CD4-positive, alpha-beta memory T cell (primary cell): ENCODE results near the gene FGF19. TPM values are rescaled to one million over a fixed set of nuclear protein-coding genes. Genes with fewer than 3 reads are reported as not detected.

Experiments used
- CTCF ChIA-PET: fragments of 350-600 bp; sonication (Branson Sonifier 250); formaldehyde crosslinking; loops from one replicate; lab custom pipeline; 2021; ENCODE audit warnings: inconsistent platforms; ENCODE audit not compliant: partially characterized antibody; lab: Charles Lee
- POLR2A ChIA-PET: fragments of 350-600 bp; sonication (Branson Sonifier 250); formaldehyde crosslinking; loops from one replicate; lab custom pipeline; 2021; ENCODE audit not compliant: partially characterized antibody; lab: Charles Lee
- DNase-seq, 5 donors: peaks; one replicate each; pipeline versions ENCODE4 v3.0.0 to v3.0.0-alpha.2; 2020 to 2022; ENCODE audit warnings: mixed read lengths in 1 of 5
- H3K27ac ChIP-seq: one replicate; pipeline ENCODE4 v1.7.0; 2013; ENCODE audit warnings: low read depth, low read length
- H3K27me3 ChIP-seq: 2 replicates; pipeline ENCODE4 v1.7.0; 2013; ENCODE audit warnings: mild to moderate bottlenecking, low read length, moderate library complexity; ENCODE audit not compliant: insufficient read depth
- H3K36me3 ChIP-seq: 2 replicates; pipeline ENCODE4 v1.7.0; 2013; ENCODE audit warnings: mild to moderate bottlenecking, low read length, moderate library complexity; ENCODE audit not compliant: insufficient read depth
- H3K4me1 ChIP-seq: 2 replicates; pipeline ENCODE4 v1.7.0; 2013; ENCODE audit warnings: mild to moderate bottlenecking, low read length, moderate library complexity; ENCODE audit not compliant: insufficient read depth
- H3K4me3 ChIP-seq, 2 donors: one replicate each; pipeline ENCODE4 v1.7.0; 2013; ENCODE audit warnings: low read length in 2 of 2, mild to moderate bottlenecking in 1 of 2
- H3K9me3 ChIP-seq, 2 donors: one replicate each; pipeline ENCODE4 v1.7.0; 2013; ENCODE audit warnings: low read length in 2 of 2, control low read depth in 1 of 2; ENCODE audit not compliant: control insufficient read depth in 1 of 2
- H3K27ac Mint-ChIP-seq, 7 donors: one replicate each; pipeline ENCODE4 v1.8.0; 2020 to 2021; ENCODE audit warnings: mixed read lengths in 7 of 7, mild to moderate bottlenecking in 6 of 7, inconsistent platforms in 3 of 7, moderate library complexity in 3 of 7
- H3K27me3 Mint-ChIP-seq, 2 donors: one replicate each; pipeline ENCODE4 v1.8.0; 2020 to 2021; ENCODE audit warnings: mixed read lengths in 2 of 2
- H3K36me3 Mint-ChIP-seq, 2 donors: one replicate each; pipeline ENCODE4 v1.8.0; 2020 to 2021; ENCODE audit warnings: mixed read lengths in 2 of 2, inconsistent platforms in 1 of 2, mild to moderate bottlenecking in 1 of 2
- H3K4me1 Mint-ChIP-seq, 4 donors: one replicate each; pipeline ENCODE4 v1.8.0; 2020 to 2021; ENCODE audit warnings: mixed read lengths in 4 of 4, mild to moderate bottlenecking in 1 of 4
- H3K4me3 Mint-ChIP-seq, 8 donors: one replicate each; pipeline ENCODE4 v1.8.0; 2020 to 2021; ENCODE audit warnings: mixed read lengths in 8 of 8, mild to moderate bottlenecking in 7 of 8, moderate library complexity in 6 of 8, inconsistent platforms in 3 of 8
- H3K9me3 Mint-ChIP-seq, 8 donors: one replicate each; pipeline ENCODE4 v1.8.0; 2020 to 2021; ENCODE audit warnings: mixed read lengths in 8 of 8, mild to moderate bottlenecking in 5 of 8, inconsistent platforms in 3 of 8, moderate library complexity in 1 of 8
- intact Hi-C: fragments of 100-400 bp; cut with micrococcal nuclease; formaldehyde crosslinking; loops from one replicate; pipeline ENCODE4 v1.15.1; 2023
- polyA plus RNA-seq, 2 donors: library from polyadenylated mRNA; unstranded; fragments of 300-500 nt; fragmentation: Illumina TruSeq; gene quantifications; one replicate each; pipeline ENCODE4 v1.2.3, GENCODE V29; 2021
- total RNA-seq, 2 experiments: library from RNA; stranded (reverse); gene quantifications; one replicate each; pipeline ENCODE4 v1.2.3, GENCODE V29; 2021

Gene FGF19
- total and polyA plus RNA-seq, 4 experiments from 2014 or later = not detected

DNA sequence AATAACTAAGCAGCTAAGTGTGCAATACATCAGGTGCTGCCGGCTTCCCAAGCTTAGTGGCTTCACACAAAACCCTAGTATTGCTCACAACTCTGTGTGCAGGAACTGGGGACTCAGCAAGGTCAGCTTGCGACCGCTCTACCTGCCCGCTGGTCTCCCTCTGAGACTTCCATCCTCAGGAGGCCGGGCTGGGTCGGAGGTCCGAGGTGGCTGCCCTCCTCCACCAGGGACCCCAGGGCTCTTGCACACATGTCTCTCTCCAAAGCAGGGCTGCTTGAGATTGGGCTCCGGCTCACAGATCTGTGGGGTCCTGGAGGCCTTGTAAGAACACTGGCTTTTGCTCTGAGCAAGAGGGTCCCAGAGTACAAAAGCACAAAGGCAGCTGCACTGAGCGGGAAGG lies 25.4 kb upstream of the FGF19 start:
- intact Hi-C loops = no loop called here
- Mint-ChIP-seq H3K4me1 (no peaks in the 10 kb centered on the region), H3K9me3 (peaks cover 0 to 10% (median 4%) of the 10 kb centered on the region in 8 donors), H3K36me3 (no peaks in the 10 kb centered on the region), H3K27me3 (peaks cover 26 to 33% of the 10 kb centered on the region in 2 donors), H3K27ac (no peak overlapping the region), H3K4me3 (no peak overlapping the region)
- ChIA-PET CTCF (no interaction called here), POLR2A (no interaction called here)
- Histone ChIP-seq H3K9me3 (no peaks in the 10 kb centered on the region), H3K36me3 (no peaks in the 10 kb centered on the region), H3K4me1 (no peaks in the 10 kb centered on the region), H3K27me3 (peaks cover 5% of the 10 kb centered on the region), H3K4me3 (no peak overlapping the region), H3K27ac (no peak overlapping the region)
- DNase-seq = no peak

DNA sequence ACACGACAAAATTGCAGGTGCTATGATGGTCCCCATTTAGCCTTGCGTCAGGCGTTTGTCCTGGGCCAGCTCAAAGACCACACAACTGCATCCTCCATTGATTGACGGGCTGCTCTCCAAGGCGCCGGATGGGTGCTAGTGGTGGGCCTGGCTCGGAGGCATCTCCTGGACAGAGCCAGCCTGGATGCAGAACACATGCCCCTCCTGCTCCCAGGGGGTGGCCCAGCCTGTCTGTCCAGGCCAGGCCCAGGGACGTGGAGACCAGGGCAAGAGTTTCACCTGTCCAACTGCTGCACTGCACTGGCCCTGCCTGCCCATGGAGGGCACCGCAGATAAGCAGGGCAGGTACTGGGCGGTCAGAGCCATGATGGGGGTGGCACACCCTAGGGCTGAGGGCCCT lies 23.4 kb upstream of the FGF19 start:
- ChIA-PET CTCF (no interaction called here), POLR2A (no interaction called here)
- intact Hi-C loops = no loop called here
- Mint-ChIP-seq H3K4me3 (no peak overlapping the region), H3K36me3 (no peaks in the 10 kb centered on the region), H3K4me1 (no peaks in the 10 kb centered on the region), H3K27ac (no peak overlapping the region), H3K27me3 (peaks cover 30 to 37% of the 10 kb centered on the region in 2 donors), H3K9me3 (no peaks in the 10 kb centered on the region)
- Histone ChIP-seq H3K27ac (no peak overlapping the region), H3K4me1 (no peaks in the 10 kb centered on the region), H3K36me3 (no peaks in the 10 kb centered on the region), H3K27me3 (peaks cover 5% of the 10 kb centered on the region), H3K4me3 (no peak overlapping the region), H3K9me3 (no peaks in the 10 kb centered on the region)
- no peak for DNase-seq

DNA sequence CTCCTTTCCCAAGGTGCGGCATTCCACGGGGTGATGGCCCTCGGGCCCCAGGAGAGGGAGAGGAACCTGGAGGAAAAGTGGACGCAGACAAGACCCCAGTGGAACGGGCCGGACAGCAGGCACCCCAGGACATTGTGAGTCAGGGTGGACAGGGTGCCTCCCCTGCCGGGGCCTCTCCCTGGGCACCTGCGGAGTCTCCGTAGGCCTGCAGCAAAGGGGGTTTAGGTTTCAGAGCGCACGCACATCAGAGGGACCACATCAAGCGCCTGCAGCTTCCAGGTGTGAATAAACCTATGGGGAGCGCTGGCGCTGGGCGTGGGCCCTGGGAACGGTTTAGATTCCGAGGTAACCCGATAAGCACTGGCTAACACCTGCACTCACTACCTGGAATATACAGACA lies 22.7 kb upstream of the FGF19 start:
- H3K27ac ChIP-seq = no peak overlapping the region
- Mint-ChIP-seq H3K4me3 (no peak overlapping the region), H3K36me3 (no peaks in the 10 kb centered on the region), H3K4me1 (no peaks in the 10 kb centered on the region), H3K9me3 (no peaks in the 10 kb centered on the region), H3K27me3 (peaks cover 31 to 32% of the 10 kb centered on the region in 2 donors), H3K27ac (no peak overlapping the region)
- no peak overlapping the region for H3K4me3 ChIP-seq
- ChIA-PET POLR2A (no interaction called here), CTCF (no interaction called here)
- no peak for DNase-seq
- peaks cover 5% of the 10 kb centered on the region for H3K27me3 ChIP-seq
- H3K4me1 ChIP-seq = no peaks in the 10 kb centered on the region
- no peaks in the 10 kb centered on the region for H3K9me3 ChIP-seq
- H3K36me3 ChIP-seq = no peaks in the 10 kb centered on the region
- intact Hi-C loops = no loop called here

DNA sequence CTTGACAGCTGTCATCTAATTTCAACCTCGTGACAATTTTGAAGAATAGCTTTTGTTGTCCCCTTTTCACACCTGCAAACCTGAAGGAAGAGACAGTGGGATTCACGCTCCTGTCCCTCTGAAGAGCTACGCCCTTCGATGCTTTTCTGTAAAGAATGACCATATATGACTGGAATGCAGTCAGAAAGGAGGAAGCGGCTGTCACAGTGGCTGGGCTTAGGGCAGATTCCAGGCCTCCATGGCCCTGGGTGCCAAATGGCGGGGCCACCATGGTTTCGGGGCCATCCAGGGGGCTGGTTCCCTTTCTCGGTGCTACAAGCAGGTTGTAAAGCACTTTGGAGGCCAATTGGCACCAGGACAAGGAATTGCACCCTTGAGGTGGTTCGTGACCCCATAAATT lies 22.2 kb upstream of the FGF19 start:
- no peaks in the 10 kb centered on the region for H3K9me3 Mint-ChIP-seq
- H3K9me3 ChIP-seq = no peaks in the 10 kb centered on the region
- H3K27me3 ChIP-seq = peaks cover 5% of the 10 kb centered on the region
- H3K27me3 Mint-ChIP-seq = peaks cover 31 to 32% of the 10 kb centered on the region in 2 donors
- no peak overlapping the region for H3K27ac Mint-ChIP-seq
- CTCF ChIA-PET = no interaction called here
- POLR2A ChIA-PET = no interaction called here
- intact Hi-C loops = no loop called here
- DNase-seq = no peak
- no peaks in the 10 kb centered on the region for H3K36me3 ChIP-seq
- no peak overlapping the region for H3K4me3 ChIP-seq
- no peaks in the 10 kb centered on the region for H3K4me1 Mint-ChIP-seq
- no peaks in the 10 kb centered on the region for H3K4me1 ChIP-seq
- no peak overlapping the region for H3K4me3 Mint-ChIP-seq
- no peak overlapping the region for H3K27ac ChIP-seq
- H3K36me3 Mint-ChIP-seq = no peaks in the 10 kb centered on the region

DNA sequence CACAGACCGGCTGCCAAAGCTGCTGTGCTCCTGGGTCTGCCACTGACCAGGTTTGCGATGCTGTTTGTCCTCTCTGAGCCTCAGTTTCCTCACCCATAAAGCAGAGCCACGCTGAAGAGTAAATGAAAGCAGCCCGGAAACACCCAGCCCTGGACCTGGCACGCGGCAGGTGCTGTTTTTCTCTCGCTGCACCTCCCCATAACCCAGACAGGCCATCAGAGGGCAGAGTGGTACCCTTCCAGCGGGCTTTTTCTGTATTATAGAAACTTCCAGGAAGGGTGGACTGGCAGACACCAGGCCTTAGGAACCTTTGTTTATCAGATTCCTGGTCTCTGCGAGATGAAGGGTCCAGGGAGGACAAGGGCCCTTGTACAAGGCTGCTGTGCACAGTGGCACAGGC lies 17.9 kb upstream of the FGF19 start:
- H3K27ac ChIP-seq = no peak overlapping the region
- no peak overlapping the region for H3K4me3 ChIP-seq
- CTCF ChIA-PET = no interaction called here
- no peaks in the 10 kb centered on the region for H3K4me1 ChIP-seq
- Mint-ChIP-seq H3K4me3 (no peak overlapping the region), H3K27ac (no peak overlapping the region), H3K4me1 (no peaks in the 10 kb centered on the region), H3K9me3 (no peaks in the 10 kb centered on the region), H3K36me3 (no peaks in the 10 kb centered on the region), H3K27me3 (peaks cover 38 to 45% of the 10 kb centered on the region in 2 donors)
- POLR2A ChIA-PET = no interaction called here
- intact Hi-C loops = no loop called here
- H3K27me3 ChIP-seq = peaks cover 14% of the 10 kb centered on the region
- H3K36me3 ChIP-seq = no peaks in the 10 kb centered on the region
- DNase-seq = no peak
- H3K9me3 ChIP-seq = no peaks in the 10 kb centered on the region

DNA sequence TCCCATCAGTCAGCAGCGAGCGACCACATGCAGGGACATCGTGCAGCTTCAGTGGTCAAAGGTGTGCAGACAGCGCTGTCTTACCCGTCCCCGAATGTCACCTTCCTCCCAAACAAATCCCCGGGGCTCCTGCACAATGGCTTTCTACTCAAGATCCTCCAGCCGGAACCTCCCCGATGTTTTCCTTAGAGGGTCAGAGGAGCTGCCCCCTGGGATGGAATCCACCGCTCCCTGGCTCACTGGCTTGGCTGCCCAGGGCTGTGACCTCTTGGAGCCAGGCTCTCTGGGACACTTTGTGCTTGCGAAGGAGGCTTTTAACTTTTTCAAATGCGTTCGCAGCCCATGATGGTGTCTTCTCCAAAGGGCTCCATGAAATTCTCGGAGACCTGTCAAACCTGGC lies 17.3 kb upstream of the FGF19 start:
- no peak for DNase-seq
- Histone ChIP-seq H3K27me3 (peaks cover 12% of the 10 kb centered on the region), H3K4me3 (no peak overlapping the region), H3K27ac (no peak overlapping the region), H3K9me3 (no peaks in the 10 kb centered on the region), H3K36me3 (no peaks in the 10 kb centered on the region), H3K4me1 (no peaks in the 10 kb centered on the region)
- H3K4me1 Mint-ChIP-seq = no peaks in the 10 kb centered on the region
- H3K27ac Mint-ChIP-seq = no peak overlapping the region
- peaks cover 38 to 43% of the 10 kb centered on the region in 2 donors for H3K27me3 Mint-ChIP-seq
- no peaks in the 10 kb centered on the region for H3K36me3 Mint-ChIP-seq
- intact Hi-C loops = no loop called here
- ChIA-PET CTCF (no interaction called here), POLR2A (no interaction called here)
- no peak overlapping the region for H3K4me3 Mint-ChIP-seq
- H3K9me3 Mint-ChIP-seq = no peaks in the 10 kb centered on the region

DNA sequence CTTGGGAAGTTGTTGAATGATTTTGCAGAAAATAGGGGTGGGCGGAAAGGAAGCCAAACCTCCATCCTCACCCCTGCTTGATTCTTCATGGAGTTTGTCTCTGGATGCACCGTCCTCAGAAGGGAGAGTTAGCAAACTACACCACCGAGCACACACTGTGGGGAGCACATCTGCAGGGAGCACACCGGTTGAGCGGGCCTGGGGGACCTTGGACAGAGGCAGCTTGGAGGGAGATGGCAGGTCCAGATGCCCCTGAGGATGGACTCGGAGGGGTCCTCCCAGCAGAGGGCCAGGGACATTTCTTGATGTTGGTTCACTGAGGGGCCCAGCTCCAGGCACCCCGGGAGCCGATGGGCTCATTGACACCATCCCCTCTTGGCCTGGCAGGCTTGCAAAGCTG lies 15.1 kb upstream of the FGF19 start:
- H3K27ac ChIP-seq = no peak overlapping the region
- no peaks in the 10 kb centered on the region for H3K9me3 Mint-ChIP-seq
- CTCF ChIA-PET = interaction anchor here (1.1 kb wide), 1 partner anchor 9 kb away, joined by 3 read pairs; no protein-coding TSS in a partner anchor

DNA sequence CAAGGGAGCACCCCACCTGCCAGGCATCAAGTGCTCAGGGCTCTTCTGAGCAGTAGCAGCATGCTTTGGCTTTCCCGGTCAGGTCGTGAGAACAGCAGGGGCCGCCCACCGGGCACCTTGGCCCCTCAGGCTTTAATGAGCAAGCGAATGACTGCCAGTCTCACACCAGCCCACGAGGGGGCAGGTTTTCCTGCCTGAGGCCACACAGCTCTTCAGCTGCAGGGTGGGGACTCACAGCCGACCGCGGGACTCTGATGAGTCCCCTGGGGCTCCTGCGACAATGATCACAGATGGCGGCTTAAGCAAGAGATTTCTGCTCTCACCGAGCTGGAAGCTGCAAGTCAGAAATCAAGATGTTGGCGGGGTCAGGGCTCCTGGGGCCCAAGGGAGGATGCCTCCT lies 14.3 kb upstream of the FGF19 start:
- Mint-ChIP-seq H3K36me3 (no peaks in the 10 kb centered on the region), H3K4me3 (no peak overlapping the region), H3K27ac (no peak overlapping the region), H3K27me3 (peaks cover 25 to 26% of the 10 kb centered on the region in 2 donors), H3K4me1 (no peaks in the 10 kb centered on the region), H3K9me3 (peaks cover 0 to under 1% (median 0%) of the 10 kb centered on the region in 8 donors)
- no peak for DNase-seq
- Histone ChIP-seq H3K4me1 (no peaks in the 10 kb centered on the region), H3K9me3 (no peaks in the 10 kb centered on the region), H3K27ac (no peak overlapping the region), H3K4me3 (no peak overlapping the region), H3K27me3 (peaks cover 10% of the 10 kb centered on the region), H3K36me3 (no peaks in the 10 kb centered on the region)
- POLR2A ChIA-PET = no interaction called here
- CTCF ChIA-PET = interaction anchor here (1.1 kb wide), 1 partner anchor 8 kb away, joined by 3 read pairs; no protein-coding TSS in a partner anchor
- intact Hi-C loops = no loop called here

More for the DNA sequence above, 15.1 kb upstream of the FGF19 start:
- Mint-ChIP-seq H3K36me3 (no peaks in the 10 kb centered on the region), H3K4me3 (no peak overlapping the region), H3K4me1 (no peaks in the 10 kb centered on the region), H3K27ac (no peak overlapping the region), H3K27me3 (peaks cover 30 to 31% of the 10 kb centered on the region in 2 donors)
- no peak overlapping the region for H3K4me3 ChIP-seq
- intact Hi-C loops = no loop called here
- DNase-seq = no peak
- no peaks in the 10 kb centered on the region for H3K4me1 ChIP-seq
- POLR2A ChIA-PET = no interaction called here
- H3K36me3 ChIP-seq = no peaks in the 10 kb centered on the region
- H3K27me3 ChIP-seq = peaks cover 10% of the 10 kb centered on the region
- H3K9me3 ChIP-seq = no peaks in the 10 kb centered on the region
